Activated CD4-positive, CD25-positive, alpha-beta regulatory T cell treated with anti-CD3 and anti-CD28 coated beads, Interleukin-2, amount 50 U/mL, for 24 hours (primary cell): ENCODE measurements around the gene THBS2.

Experiments used
- ATAC-seq, 2 donors: fragments of 150-1000 bp; cut with Tn5 transposase; one replicate each; pipeline ENCODE4 v1.10.0; 2021; ENCODE audit warnings: mild to moderate bottlenecking in 1 of 2, moderate library complexity in 1 of 2

Gene THBS2

GRCh38 chr6:169247991-169248390 is 5.7 kb downstream of the THBS2 start:
- ATAC-seq, result no peak

- no peak for ATAC-seq
These were observed 6.2 kb downstream of the THBS2 start for GRCh38 chr6:169247419-169247818.

GRCh38 chr6:169246445-169246844 is 7.2 kb downstream of the THBS2 start:
- no peak for ATAC-seq

- ATAC-seq, result no peak
These were observed 8.8 kb downstream of the THBS2 start for GRCh38 chr6:169244684-169245383.

GRCh38 chr6:169243661-169244060 is 10.0 kb downstream of the THBS2 start:
- no peak for ATAC-seq

GRCh38 chr6:169243186-169243585 is 10.5 kb downstream of the THBS2 start:
- no peak for ATAC-seq

GRCh38 chr6:169241688-169242350 is 11.8 kb downstream of the THBS2 start:
- ATAC-seq, result no peak

- no peak for ATAC-seq
These were observed 12.9 kb downstream of the THBS2 start for GRCh38 chr6:169240591-169241390.

- ATAC-seq, result no peak
These were observed 13.5 kb downstream of the THBS2 start for GRCh38 chr6:169240125-169240524.

- ATAC-seq, result no peak
These were observed 14.5 kb downstream of the THBS2 start for GRCh38 chr6:169239181-169239580.

- ATAC-seq, result no peak
These were observed 14.9 kb downstream of the THBS2 start for GRCh38 chr6:169238766-169239165.

GRCh38 chr6:169237496-169238134 is 16.0 kb downstream of the THBS2 start:
- no peak for ATAC-seq

- ATAC-seq, result no peak
These were observed 16.7 kb downstream of the THBS2 start for GRCh38 chr6:169236988-169237387.

GRCh38 chr6:169236545-169236944 is 17.1 kb downstream of the THBS2 start:
- no peak for ATAC-seq

GRCh38 chr6:169235286-169235685 is 18.4 kb downstream of the THBS2 start:
- no peak for ATAC-seq

- ATAC-seq, result no peak
These were observed 19.0 kb downstream of the THBS2 start for GRCh38 chr6:169234634-169235033.

- no peak for ATAC-seq
These were observed 19.8 kb downstream of the THBS2 start for GRCh38 chr6:169233832-169234231.

GRCh38 chr6:169233181-169233580 is 20.5 kb downstream of the THBS2 start:
- ATAC-seq, result no peak

GRCh38 chr6:169232507-169232931 is 21.1 kb downstream of the THBS2 start:
- no peak for ATAC-seq

- no peak for ATAC-seq
These were observed 21.7 kb downstream of the THBS2 start for GRCh38 chr6:169231790-169232506.

GRCh38 chr6:169230946-169231789 is 22.5 kb downstream of the THBS2 start:
- ATAC-seq, result no peak

- ATAC-seq, result no peak
These were observed 23.4 kb downstream of the THBS2 start for GRCh38 chr6:169230322-169230665.
